GM12891 (cell line): ENCODE measurements around the gene INSYN1.

Source experiments
- POLR2A ChIP-seq: IDR thresholded peaks from 2 replicates; pipeline ENCODE4 v1.6.1; 2011; ENCODE audit warnings: low read depth, low read length, control low read depth
- POLR2AphosphoS5 ChIP-seq: IDR thresholded peaks from 2 replicates; pipeline ENCODE4 v1.6.1; 2011; ENCODE audit warnings: low read depth, low read length, control low read depth
- POU2F2 ChIP-seq: IDR thresholded peaks from 2 replicates; pipeline ENCODE4 v1.6.1; 2011; ENCODE audit warnings: low read depth, mild to moderate bottlenecking, control low read depth, low read length, moderate library complexity

GRCh38 chr15:73717206-73717605 lies 35.9 kb downstream of the INSYN1 start:
- TF ChIP-seq POLR2A = no peak
- TF ChIP-seq POU2F2 = no peak
- TF ChIP-seq POLR2AphosphoS5 = no peak
